ENCODE measurements around the gene ITCH.

DNA sequence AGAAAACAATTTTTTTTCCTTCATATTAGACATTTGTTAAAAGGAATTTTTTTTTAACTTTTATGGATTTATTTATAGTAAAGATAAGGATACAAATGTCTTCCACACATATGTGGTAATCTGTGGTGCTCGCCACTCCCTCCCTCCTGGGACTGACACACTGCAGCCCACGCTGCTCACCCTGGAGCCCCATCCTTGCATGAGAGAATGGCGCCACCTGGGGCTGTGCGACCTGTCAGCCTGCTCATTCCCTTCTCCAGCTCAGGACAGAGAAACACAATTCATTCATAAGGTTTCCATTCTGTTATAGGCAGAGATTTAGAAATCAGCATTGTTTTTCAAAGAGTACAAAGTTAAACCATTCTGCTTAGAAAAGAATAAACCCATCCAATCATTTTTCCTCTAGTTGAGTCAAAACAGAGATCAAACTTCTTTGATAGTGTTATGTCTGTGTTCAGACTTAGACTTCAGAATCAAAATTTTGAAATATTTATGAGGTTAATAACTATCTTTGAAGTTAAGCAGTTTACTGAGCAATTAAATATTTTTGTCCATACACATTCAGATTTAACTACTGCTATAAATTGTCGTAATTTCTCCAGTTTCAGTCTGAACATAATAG is 110.3 kb downstream of the ITCH start:
- no peak for TF ChIP-seq FOXM1 (IDR thresholded peaks at IDR 0.05; ENCODE audit: borderline replicate concordance)
- TF ChIP-seq HDGF (IDR thresholded peaks at IDR 0.05; ENCODE audit: borderline replicate concordance): no peak
- no peak for TF ChIP-seq FOXA1 (IDR thresholded peaks at IDR 0.05)
- no peak for TF ChIP-seq L3MBTL2 (conservative IDR thresholded peaks at IDR 0.05)
- no peak for TF ChIP-seq SP1 (IDR thresholded peaks at IDR 0.05)
